Limb (tissue), 2 donors: Measurements from ENCODE around the gene HTT.

Experiments used
- DNase-seq, 2 donors: peaks; one replicate each; pipeline ENCODE4 v3.0.0-alpha.2; 2016; ENCODE audit errors: extremely low spot score in 2 of 2

HTT gene

DNA sequence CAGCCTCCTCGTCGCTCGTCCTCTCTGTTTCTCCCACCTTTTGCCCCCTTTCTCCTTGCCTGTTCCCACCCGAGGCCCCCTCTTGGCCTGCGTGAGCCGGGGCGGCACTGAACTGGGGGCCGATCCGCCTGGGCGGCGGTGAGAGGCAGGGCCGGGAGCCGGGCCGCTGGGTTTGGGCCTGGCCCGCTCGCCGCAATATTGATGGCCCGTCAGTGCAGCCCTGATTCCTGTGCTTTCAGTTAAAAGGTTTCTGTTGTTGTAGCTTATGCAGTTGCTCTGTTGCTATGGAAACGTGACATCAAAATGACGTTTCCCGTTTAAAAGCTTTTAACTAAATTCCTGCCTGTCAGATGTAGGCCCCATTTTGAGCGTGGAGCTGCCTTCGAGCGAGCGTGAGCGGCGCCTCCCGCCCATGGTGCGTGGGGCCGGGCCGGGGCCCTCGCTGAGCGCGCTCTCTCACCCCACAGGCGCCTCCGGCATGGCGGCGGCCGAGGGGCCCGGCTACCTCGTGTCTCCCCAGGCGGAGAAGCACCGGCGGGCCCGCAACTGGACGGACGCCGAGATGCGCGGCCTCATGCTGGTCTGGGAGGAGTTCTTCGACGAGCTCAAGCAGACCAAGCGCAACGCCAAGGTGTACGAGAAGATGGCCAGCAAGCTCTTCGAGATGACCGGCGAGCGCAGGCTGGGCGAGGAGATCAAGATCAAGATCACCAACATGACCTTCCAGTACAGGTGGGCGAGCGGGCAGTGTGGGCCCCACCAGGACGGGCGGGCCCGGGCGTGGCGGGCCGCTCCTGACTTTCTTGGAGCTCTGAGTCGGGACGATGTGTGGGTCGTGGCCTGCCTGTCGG is 174.6 kb downstream of the HTT start, which contains the start of gene MSANTD1:
Gene MSANTD1, plus strand, starts transcription at position 349 of the 851 bp plus-strand sequence. Its CDS starts 64 bp downstream, at position 413.
- DNase-seq: peak; percentile 63 to 67

DNA sequence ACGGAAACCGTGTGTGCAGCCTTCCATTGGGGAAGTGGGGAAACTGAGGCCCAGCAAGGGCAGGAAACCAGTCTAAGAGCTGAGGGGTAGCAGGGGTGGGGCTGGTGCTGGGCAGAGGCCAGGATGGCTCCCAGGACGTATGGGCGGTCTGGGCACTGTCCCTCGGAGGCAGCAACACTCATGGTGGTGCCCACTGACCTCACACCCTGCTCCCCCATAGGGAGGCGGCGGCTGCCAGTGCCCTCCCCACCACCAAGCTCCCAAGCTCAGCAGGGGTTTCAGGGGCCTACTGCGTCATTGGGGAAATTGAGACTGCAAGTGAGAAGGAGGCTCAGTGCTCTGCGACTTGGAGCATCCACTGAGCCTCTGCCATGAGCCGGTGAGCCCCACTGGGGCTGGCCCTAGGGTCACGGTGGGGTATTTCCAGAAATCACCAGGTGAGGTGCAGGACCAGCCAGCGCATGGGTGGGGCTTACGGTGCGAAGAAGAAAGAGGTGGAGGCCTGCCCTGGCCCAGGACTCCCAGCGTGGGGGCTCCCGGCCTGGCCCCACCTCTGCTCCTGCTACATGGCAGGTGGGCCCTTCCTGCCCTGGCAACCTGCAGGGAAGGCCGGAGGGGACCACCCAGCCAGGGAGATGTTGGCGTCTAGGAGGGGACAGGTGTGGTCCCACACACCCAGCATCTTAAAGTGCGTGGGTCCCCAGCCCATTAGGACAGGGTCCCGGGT is 175.4 kb downstream of the HTT start:
- DNase-seq: peak in 1 of 2 donors; percentile 30

DNA sequence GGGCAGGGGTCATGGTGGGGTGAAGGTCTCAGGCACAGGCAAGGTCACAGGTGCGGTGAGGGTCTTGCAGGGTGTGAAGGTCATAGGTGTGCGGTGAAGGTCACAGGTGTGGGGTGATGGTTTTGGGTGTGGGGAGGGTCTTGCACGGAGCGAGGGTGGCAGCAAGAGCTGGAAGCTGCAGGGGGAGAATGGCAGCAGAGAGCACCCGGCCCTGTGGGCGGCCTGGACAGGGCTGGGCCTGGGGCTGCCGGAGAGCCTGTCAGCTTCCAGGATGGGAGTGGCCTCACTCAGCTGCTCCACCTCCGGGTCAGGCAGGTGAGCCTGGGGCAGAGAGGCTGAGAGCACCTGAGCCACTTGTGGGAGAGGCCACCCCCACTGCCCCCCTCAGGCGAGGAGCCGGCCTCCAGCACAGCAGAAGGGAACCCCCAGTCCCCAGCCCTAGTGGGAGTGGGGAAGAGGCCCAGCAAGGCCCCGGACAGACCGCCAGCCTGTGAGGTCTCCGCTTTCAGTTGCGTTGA is 176.0 kb downstream of the HTT start:
- no peak for DNase-seq

DNA sequence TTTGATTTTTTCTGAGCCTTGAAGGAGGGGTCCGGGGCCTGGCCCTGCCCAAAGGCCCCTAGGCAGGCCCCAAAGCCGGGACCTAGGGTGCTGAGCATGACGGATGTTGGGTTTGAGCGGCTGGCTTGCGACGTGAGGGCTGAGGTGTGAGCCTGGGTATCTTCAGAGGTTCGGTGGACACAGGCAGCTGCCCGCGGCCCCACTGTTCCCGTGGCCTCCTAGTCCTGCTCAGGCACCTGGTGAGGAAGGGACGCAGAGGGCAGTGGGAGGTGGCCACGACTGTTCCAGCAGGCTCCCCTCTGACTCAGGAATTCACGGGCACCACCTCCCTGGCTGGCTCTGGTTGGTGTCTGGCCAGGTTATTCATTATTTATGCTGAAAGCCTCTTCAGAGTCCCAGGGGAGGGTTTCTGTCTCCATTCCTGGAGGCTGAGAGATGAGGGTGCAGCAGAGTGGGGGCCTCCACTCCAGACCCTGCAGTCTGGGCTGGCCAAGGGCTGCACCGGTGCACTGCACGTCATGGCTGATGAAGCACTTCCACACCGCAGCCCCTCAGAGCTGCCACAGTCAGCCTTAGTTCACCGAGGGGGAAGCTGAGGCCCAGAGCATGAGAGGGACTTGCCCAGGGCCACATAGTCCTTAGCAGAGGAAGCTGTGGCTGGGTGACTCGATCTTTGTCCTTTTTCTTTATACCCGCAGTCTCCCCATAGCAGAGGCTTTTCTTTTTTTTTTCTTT is 176.6 kb downstream of the HTT start:
- peak in 1 of 2 donors; percentile 42 for DNase-seq

DNA sequence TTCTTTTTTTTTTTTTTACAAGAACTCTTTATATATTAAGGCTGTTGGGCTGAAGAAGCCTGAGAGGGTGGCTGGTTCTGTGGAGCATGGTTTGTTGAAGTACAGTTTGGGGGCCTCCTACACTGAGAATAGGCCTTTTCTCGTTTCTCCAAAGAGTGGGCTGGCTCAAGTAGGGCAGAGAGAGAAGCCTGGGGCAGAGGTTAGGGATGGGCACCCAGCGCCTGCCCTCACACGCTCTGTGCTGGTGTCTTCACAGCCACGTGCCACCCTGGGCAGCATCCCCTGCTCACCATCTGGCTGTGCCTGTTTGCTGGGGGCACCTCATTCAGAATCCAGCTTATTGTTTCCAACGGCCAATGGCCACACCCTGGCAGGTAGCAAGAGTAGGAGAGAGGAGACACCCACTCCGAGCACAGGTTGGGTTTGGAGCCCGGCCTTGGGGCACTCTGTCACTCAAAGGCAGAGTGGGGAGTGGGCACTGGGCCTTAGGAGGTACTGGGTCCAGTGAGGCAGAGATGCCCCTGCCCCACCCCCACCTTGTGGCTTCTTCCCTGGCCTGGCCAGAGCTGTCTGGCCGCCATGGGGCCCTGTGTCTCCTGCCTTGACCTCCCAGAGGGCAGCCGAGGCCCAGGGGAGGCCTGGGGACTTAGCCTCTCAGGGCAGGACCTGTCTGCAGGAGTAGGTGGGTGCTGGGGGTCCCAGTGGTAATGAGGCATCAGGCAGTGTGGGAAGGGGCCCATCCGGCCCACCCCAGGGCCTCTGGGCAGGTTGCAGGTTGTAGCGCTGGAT is 177.4 kb downstream of the HTT start:
- peak in 1 of 2 donors; percentile 26 for DNase-seq

DNA sequence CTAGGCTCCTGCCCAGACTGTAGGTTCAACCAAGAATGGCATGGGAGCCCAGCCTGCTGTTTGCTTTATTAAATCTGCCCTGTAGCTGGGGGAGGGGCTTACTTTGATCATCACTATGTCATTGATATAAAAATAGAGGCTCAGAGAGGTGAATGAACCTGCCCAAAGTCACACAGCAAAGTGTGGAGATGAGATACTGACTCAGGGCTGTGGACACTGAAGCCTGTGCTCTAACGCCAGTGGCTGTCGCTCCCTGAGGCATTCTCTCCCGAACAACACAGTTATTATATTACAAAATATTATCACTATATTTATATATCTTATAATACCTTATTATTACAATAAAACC is 178.0 kb downstream of the HTT start:
- no peak for DNase-seq

DNA sequence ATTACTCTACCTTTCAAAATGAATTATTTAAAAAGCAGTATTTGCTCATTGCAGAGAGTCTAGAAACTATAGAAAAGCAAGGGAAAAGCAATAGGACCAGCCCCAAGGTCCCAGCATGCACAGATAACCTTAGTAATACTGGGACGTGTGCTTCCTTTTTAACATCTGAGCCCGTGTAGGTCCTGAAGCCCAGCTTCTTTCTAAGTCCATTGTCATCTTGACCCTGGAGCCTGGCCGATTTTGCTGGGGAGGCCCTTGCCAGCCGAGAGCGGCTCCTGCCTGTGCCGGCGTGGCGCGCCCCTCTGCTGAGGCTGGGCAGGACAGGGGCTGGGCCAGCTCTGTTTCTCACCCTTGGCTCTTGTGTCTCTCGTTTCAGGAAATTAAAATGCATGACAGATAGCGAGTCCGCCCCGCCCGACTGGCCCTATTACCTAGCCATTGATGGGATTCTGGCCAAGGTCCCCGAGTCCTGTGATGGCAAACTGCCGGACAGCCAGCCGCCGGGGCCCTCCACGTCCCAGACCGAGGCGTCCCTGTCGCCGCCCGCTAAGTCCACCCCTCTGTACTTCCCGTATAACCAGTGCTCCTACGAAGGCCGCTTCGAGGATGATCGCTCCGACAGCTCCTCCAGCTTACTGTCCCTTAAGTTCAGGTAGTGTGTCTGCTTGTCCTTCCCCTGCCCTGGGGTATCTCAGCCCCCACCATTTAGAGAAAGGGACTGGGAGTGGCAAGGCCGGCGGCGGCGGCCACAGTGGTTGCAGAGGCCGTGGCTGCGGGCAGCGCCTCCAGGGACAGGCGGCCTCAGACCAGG is 178.6 kb downstream of the HTT start:
- peak in 1 of 2 donors; percentile 26 for DNase-seq

DNA sequence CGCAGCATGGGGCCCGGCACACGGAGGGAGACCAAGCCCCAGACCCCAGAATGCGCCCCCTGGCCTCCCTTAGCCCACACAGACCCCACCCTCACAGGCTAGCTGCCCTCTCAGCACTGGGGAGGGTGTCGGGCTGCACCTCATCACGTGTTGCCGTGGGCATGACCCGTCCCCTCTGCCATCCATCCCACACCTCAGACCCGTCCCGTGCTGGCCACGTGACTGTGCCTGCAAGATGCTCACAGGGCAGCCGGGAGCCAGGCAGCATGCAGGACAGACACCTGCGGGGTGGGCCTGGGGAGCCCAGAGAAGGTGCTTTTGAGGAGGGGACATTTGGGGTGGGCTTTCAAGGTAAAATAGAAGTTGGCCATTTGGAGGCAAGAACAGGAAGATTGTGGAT is 179.3 kb downstream of the HTT start:
- peak in 1 of 2 donors; percentile 14 for DNase-seq

DNA sequence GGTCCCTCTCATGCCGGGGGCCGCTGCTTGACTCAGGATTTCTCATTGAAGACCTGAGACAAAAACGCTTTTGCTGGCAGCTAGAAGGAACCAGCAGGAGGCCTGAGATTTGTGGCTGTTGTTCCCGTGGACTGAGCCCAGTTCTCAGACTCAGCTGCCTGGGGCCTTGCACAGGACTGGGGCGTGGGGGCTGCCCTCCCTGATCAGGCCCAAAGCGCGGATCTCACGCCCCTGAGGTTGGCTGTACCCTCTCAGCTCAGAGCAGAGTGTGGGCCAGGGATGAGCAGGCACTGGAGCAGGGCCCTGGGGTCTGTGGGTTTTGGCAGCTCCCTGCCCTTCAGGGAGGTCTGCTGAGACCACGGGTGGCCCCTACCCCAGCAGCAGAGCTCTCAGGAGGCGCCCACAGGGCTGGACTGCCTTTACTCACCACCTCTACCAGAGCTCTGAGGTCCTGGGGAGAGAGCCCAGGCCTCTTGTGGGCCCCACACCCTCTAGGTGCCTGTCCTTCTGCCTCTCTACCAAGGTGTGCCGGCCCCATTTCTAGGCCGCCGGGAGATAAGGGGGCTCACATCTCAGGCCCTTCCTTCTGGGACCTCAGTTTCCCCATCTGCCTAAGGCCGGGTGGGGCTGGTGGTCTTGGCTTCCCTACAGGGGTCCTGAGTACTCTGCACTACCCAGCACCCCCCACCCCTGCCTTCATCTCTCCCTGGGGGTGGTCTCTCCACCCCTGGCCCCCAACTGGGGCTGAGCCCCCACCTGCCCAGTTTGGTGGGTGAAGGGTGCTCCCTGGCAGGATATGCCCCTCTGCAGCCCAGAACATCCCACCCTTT is 180.0 kb downstream of the HTT start:
- peak in 1 of 2 donors; percentile 14 for DNase-seq

DNA sequence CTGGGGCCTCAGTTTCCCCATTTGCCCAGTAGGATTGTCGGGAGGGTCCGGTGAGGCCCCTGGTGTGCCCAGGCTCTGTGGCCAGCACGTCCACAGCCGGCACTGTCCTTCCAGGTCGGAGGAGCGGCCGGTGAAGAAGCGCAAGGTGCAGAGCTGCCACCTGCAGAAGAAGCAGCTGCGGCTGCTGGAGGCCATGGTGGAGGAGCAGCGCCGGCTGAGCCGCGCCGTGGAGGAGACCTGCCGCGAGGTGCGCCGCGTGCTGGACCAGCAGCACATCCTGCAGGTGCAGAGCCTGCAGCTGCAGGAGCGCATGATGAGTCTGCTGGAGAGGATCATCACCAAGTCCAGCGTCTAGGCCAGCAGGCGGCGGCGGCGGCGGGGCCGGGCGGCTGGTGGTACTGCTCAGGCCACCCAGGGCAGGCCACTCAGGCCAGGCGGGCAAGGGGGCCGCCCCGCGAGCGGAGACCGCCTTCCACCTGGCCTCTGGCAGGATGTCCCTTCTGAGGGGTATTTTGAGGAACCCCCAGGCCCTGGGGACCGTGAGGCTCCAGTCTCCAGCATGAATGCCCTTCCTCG is 181.2 kb downstream of the HTT start:
- DNase-seq: peak in 1 of 2 donors; percentile 22

DNA sequence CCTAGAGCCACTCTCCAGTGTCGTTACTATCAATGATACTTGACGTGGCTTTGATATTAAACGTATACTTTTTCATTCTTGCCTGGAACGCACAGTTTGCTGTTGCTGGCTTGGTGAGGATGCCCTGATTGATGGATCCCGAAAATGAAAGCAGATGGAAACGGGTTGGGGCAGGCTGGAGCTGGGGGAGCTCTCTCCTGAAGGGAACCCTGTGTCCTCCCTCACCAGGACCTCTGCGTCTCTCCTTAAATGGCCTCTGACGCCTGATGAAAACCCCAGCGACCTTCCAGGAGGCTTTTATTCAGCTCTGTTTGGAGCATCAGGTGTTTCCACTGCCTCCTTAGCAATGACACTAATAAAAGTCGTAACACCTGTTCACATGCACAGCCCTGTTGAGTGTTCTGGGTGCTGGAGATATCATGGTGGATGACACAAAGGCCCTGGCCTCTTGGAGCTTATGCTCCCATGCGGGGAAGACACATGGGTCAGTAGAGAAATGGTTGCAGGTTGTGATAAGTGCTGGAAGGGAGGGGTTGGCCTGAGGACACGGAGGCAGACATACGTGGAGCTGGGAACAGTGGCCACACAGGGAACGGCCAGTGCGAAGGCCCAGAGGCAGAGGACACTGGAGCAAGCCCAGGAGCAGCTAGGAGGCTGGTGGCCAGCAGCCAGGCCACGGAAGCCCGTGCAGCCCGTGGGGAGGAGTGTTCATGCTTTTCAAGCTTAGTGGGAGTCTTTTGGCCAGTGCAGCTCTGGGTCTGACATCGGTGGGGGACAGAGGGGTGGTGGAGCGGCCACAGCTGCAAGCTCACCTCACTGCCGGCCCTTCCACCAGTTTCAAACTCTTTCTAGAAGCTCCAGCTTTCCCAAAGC is 182.0 kb downstream of the HTT start:
- DNase-seq: peak in 1 of 2 donors; percentile 22

DNA sequence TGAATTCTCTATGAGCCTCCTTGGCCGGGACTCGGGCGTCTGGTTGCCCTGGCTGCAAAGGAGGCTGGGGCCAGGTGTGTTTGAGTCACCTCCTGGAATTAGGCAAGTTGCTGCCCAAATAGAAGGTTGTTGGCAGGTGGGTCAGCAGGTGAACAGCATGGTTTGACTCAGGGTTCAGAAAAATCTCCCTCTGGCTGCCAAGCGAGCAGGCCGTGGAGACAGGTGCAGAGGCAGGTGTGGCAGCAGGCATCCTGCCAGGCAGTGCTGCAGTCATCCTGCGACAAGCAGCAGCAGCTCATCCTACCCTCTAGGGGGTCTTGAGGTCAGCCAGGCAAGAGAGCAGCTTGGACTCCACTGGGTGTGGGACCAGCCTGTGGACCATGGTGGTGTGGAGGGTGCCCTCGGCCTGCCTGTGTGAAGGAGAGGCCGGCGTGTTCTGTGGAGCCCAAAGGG is 182.6 kb downstream of the HTT start:
- peak in 1 of 2 donors; percentile 23 for DNase-seq

DNA sequence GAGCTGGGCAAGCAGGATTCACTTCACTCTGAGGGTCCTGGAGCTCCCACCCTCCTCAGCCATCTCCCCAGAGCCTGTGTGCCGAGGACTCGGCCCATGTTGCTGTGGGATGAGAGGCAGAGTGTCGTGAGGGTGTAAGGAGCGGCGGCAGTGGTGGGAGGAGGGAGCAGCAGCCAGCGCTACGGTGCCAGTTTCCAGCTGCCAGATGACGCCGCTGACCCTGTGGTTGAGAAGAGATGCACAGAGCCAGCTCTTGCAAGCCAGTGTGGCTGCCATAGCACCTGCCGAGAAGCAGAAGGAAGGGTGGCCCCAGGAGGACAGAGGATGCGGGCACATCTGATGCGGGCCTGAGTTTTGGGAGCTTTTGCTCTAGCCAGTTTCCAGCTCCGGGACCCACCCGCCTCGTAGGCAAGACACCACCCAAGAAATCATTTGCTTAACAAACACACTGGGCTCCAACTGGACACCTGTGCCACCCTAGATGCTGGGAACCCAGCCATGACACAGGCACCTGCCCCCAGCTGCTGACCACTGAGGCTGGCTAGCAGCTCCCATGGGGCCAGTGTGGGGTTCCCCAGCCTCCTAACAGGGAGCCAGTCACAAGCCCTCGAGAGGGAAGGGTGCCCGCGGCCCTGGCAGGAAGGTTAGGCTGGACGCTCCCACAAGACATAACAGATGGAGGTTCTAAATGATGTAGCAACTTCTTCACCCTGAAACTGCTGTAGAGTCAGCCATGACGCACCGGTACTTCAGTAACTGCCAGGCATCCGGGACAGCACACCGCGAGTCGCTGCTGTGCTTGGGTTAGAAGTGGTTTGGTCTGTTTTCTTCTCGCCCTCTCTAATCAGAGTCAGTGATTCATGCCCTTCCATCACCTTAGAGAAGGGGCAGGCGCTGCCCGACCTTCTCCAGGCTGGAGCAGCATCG is 183.3 kb downstream of the HTT start:
- DNase-seq: peak in 1 of 2 donors; percentile 24

DNA sequence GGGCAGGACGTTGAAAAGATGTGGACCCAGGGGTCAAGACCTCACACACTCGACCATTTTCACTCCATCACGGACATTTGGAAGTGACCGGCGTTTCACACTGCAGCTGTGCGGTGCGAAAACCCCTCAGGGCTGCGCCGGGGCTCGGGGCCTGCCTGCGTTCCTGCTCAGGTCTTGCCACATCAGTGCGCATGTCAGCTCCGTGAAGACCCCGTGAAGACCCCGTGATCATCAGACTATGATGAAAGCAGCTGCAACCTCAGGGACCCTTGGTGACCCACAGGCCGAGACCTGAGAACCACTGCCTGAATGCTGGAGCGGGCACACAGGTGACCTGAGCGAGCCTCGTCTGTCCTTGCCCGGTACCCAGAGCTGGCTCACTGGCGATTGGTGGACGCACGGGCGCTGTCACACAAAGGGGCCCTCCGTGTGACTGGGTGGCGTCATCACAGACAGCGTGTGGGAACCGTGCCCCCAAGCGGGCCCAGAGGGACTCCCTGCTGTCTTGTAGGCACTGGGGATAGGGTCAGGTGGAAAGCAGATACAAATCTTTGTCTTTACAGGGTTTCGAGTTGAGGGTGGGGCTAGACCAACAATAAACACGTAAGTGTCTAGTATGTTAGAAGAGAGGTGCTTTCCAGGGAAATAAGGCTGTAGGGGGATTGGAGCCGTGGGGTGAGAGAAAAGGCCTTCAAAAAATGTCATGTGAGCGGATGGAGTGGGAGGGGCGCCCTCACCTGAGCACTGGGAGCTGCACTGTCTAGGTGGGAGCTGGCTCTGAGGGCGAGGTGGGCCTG is 187.1 kb downstream of the HTT start:
- DNase-seq: no peak

DNA sequence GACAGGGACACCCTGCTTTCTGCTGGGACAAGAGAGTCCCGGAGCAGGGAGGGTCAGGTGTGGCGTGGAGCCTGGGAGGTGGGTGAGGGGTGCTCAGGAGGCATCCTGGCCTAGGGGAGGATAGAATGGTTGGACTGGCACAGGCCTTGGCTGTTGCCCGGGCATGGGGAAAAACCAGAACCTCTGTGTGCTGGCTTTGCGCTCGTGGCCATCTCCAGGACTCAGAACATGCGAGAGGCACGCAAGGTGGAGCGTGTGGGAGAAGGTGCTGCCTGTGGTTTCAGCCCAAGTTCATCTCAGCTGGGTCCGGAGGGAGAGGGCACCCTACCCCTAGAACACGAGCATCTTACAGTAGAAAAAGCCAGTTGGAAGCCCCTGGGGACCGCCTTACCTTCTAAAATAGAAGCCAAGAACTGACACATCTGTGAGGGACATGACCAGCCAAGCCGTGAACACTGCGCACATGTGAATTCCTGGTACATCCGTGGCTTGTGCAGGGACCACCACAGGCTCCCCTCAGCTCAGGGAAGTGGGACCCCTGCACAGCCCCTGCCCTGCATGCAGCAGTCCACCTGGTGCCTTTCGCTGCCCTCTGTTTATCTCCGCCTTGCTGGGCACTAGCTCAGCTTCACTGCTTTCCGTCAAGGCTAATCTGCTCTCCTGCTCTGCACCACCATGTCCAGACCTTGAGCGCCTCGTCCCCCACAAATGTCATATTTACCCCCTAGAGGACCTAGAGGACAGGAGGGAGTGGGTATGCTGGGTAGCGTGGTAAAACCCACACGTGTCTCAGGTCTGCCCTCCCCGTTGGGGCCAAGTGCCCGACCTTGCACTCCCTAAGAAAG is 187.9 kb downstream of the HTT start:
- no peak for DNase-seq
